Choroid plexus epithelial cell (primary cell): Measurements from ENCODE around the gene ENOSF1.

ENCODE experiments used
- DNase-seq: peaks from one replicate; pipeline ENCODE4 v3.0.0-alpha.2; 2010; ENCODE audit warnings: low read depth
- H3K4me3 ChIP-seq: 2 replicates; pipeline ENCODE4 v1.5.1; 2011; ENCODE audit warnings: low read depth, mild to moderate bottlenecking, control low read depth, low read length, moderate library complexity
- TF ChIP-seq, protein P1 (sequence below): conservative IDR thresholded peaks from 2 replicates; pipeline ENCODE4 v1.5.1; 2011; ENCODE audit warnings: low read depth, mild to moderate bottlenecking, control low read depth, inconsistent platforms, low read length, moderate library complexity

Gene ENOSF1

DNA sequence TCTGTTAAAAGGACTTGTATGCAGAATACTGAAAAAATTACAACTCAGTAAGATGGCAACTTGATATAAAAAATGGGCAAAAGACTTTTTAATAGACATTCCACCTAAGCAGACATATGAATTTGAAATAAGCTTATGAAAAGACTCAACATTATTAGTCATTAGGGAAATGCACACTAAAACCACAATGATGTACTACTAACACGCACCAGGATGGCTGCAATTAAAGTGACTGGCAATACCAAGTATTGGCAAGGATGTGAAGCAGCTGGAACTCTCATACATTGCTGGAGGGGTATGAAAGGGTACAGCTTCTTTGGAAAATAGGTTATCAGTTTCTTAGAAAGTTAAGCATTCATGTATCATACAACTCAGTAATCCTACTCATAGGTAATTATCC is 3.2 kb upstream of the ENOSF1 start:
- no peak overlapping the region for H3K4me3 ChIP-seq
- TF ChIP-seq, protein P1, sequence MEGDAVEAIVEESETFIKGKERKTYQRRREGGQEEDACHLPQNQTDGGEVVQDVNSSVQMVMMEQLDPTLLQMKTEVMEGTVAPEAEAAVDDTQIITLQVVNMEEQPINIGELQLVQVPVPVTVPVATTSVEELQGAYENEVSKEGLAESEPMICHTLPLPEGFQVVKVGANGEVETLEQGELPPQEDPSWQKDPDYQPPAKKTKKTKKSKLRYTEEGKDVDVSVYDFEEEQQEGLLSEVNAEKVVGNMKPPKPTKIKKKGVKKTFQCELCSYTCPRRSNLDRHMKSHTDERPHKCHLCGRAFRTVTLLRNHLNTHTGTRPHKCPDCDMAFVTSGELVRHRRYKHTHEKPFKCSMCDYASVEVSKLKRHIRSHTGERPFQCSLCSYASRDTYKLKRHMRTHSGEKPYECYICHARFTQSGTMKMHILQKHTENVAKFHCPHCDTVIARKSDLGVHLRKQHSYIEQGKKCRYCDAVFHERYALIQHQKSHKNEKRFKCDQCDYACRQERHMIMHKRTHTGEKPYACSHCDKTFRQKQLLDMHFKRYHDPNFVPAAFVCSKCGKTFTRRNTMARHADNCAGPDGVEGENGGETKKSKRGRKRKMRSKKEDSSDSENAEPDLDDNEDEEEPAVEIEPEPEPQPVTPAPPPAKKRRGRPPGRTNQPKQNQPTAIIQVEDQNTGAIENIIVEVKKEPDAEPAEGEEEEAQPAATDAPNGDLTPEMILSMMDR: no peak
- peak; percentile 31 for DNase-seq

DNA sequence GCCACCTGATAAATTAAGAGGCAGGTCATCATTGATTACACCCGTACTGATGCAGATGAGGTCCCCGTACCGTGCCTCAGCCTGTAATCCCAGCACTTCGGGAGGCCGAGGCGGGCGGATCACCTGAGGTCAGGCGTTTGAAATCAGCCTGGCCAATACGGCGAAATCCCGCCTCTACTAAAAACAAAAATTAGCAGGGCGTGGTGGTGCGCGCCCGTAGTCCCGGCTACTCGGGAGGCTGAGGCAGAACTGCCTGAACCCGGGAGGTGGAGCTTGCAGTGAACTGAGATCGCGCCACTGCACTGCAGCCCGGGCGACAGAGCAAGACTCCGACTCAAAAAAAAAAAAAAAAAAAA is 683 bp upstream of the ENOSF1 start:
- TF ChIP-seq, protein P1: no peak
- H3K4me3 ChIP-seq: peak overlapping the region; percentile 81
- no peak for DNase-seq

DNA sequence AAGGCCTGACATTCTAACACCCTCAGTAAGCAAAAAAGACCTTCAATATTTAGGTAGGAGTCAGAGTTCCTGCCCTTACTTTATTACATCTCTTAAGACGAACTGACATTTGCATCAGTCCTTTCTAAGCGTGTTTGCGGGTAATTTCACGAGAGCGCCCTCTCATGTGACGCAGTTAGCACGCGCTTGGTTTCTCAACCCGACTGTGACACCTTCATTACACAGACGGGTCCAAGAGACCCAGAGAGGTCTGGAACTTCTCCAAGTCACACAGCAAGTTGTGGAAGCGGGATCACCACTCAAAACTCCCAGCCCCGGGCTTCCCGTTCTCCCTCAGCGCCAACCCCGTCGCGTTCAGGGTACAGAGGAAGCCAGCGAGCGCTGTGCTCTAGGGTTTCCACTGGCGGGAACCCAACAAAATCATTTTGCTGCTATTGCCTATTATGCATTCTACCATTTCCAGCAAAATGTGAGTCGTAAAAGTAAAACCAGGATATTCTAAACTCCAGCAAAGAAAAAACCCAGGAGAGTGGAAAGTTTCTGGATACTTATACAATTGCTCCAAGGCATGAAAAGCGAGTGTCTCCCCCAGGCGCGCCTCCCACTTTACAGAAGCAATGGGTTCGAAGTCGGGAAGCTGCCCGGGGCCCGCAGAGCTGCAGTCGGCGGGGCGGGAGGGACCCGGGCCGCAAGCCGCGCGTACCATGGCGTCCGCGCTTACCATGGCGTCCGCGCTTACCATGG is 601 bp downstream of the ENOSF1 start:
- TF ChIP-seq, protein P1: no peak
- peak; percentile 95 for DNase-seq
- H3K4me3 ChIP-seq: peak overlapping the region; percentile 81

DNA sequence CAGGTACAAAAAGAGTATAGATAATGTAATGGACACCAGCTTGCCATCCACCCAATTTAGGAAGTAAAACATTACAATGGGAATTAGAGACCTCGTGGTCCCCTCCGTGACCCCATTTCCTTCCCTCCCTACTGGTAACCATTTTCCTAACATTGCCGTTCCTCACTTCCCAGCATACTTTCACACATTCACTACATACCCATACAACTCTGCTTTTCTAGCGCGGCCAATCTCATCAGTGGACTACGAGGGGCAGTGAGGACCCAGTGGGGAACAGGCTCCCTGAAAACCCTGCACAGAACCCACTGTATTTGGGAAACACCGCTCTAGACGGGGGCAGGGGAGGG is 1.1 kb downstream of the ENOSF1 start:
- TF ChIP-seq, protein P1: no peak
- H3K4me3 ChIP-seq: peak overlapping the region; percentile 81
- DNase-seq: no peak

DNA sequence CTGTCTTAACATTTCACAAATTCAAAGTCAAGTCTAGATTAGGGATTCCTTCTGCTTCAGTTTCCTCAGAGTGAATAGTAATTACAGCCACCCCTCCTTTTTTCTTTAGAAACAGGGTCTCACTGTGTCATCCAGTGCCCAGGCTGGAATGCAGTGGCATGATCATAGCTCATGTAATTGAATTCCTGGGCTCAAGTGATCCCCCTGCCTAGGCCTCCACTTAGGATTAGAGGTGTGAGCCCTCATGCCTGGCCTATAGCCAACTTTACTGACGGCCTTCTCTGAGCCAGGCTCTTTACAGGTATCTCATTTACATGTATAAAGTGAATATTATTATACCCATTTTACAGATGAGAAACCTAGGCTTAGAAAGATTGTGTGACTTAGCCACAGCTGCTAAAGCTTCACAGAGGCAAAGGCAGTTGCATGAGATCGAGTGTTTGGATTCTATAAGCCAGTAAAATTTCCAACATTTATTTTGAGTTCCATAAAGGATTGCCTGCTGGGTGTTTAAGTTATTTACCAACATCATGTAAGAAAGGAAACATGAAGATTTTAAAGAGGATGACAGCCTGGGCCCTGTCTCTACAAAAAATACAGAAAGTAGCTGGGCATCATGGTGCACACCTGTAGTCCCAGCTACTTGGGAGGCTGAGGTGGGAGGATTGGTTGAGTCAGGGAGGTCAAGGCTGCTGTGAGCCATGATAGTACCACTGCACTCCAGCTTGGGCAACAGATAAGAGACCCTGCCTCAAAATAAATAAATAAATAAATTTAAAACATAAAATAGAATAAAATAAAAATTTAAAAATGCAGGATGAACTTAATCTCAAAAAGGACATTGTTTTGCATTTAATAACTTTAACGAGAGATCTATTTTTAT is 1.8 kb downstream of the ENOSF1 start:
- peak overlapping the region; percentile 81 for H3K4me3 ChIP-seq

DNA sequence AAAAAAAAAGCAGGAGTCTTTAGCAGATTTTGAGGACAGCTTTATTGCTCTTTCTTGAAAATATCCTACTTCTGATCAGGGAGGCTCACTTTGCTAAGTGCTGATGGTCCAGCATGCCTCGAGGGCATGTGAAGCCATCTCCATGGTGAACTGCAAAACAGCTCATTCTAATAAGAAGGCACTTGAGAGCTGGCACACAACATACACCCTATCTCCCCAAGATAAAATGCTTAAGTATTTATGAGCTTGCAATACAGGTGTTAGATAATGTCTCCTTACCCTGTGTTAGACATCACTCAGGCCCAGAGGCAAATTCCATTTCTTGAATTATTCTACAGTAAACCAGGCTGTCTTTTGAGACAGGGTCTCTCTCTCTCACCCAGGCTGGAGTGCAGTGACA is 2.7 kb downstream of the ENOSF1 start:
- TF ChIP-seq, protein P1: no peak
- no peak overlapping the region for H3K4me3 ChIP-seq
- no peak for DNase-seq

More for the DNA sequence above, 1.8 kb downstream of the ENOSF1 start:
- no peak for DNase-seq
- TF ChIP-seq, protein P1: no peak

DNA sequence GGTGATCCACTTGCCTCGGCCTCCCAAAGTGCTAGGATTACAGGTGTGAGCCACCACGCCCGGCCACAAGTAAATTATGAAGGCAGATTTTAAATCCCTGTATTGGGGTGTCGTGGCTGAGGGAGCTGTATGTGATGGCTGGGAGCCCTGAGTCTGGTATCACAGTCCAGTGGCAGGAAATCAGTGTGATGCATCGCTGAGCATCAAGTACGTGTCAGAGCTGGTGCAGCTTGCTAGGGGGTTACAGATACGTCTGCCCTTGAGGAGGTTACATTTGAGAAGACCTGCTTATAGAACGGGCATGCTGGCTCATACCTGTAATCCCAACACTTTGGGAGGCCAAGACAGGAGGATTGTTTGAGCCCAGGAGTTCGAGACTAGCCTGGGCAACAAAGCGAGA is 4.3 kb downstream of the ENOSF1 start:
- no peak overlapping the region for H3K4me3 ChIP-seq
- TF ChIP-seq, protein P1: no peak
- DNase-seq: no peak
